SIG-M5 treated with dmso at 0.1 percent for 504 hours (cell line): Measurements from ENCODE around the gene SLAIN2.
"Not testable (repeated sequence)": the region's sequence is repeated elsewhere in the genome, so short reads cannot be mapped to it uniquely, and the experiment has no call there.

Experiments used
- DNase-seq: peaks from one replicate; lab custom pipeline; 2025; ENCODE audit not compliant: unreplicated experiment; lab: John Stamatoyannopoulos, UW

Gene SLAIN2

DNA sequence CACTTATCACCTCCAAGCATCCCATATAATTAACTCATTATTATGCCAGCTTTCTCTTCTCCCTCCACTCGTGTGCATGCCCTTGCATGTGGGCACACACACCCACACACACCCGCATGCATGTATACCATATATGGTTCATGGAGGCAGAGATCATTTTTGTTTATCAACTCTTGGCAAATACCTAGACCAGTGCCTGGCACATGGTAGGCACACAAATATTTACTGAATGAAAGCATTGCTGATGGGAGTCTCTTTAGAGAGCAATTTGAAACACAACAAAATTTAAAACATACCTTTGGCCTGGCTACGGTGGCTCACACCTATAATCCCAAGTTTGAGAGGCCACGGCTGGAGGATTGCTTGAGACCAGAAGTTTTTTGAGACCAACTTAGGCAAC, 90.7 kb downstream of the SLAIN2 start:
- DNase-seq: no peak

- DNase-seq: no peak
These were observed 95.0 kb downstream of the SLAIN2 start for GRCh38 chr4:48436318-48436717.

DNA sequence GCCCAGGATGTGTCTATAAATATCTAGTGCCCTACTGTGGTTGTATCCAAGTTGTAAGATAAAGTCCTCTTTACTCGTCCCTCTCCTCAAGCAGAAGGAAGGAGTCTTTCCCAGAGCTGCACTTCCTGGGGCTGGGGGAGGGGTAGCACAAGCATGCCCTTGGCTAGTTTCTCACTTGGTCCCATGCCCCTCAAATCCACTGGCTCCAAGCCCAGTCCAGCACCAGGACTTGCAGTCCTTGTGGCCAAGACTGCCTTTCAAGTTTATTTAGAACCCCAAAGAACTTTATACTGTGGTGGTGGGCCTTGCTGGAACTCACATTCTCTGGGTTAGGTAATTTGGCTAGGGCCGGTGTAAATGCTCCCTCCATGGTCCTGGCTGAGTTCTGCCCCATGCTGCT, 98.7 kb downstream of the SLAIN2 start:
- no peak for DNase-seq

GRCh38 chr4:48440914-48441313, 99.6 kb downstream of the SLAIN2 start:
- DNase-seq: not testable (repeated sequence)

DNA sequence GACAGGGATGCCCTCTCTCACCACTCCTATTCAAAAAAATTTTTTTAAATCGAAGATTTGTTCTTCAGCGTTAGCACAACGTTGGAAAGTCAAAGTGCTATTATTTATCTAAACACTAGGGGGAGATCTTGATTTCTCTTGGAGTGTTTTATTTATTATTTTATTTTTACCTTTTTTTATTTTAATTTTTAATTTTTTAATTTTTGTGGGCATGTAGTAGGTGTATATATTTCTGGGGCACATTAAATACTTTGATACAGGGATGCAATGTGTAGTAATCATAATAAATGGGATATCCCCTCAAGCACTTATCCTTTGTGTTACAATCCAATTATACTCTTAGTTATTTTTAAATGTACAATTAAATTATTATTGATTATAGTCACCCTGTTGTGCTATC, 104.4 kb downstream of the SLAIN2 start:
- DNase-seq: no peak

GRCh38 chr4:48446642-48447041, 105.3 kb downstream of the SLAIN2 start:
- no peak for DNase-seq

- no peak for DNase-seq
These were observed 107.8 kb downstream of the SLAIN2 start for GRCh38 chr4:48449151-48449550.

GRCh38 chr4:48450740-48451139, 109.4 kb downstream of the SLAIN2 start:
- DNase-seq: no peak

DNA sequence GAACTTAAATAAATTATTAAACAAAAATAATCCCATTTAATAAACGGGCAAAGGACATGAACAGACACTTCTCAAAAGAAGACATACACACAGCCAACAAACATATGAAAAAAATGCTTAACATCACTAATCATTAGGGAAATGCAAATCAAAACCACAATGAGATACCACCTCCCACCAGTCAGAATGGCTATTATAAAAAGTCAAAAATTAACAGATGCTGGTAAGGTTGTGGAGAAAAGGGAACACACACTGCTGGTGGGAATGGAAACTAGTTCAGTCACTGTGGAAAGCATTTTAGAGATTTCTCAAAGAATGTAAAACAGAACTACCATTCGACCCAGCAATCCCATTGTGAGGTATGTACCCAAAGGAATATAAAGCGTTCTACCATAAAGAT, 110.3 kb downstream of the SLAIN2 start:
- not testable (repeated sequence) for DNase-seq

- DNase-seq: no peak
These were observed 113.3 kb downstream of the SLAIN2 start for GRCh38 chr4:48454591-48454990.

- no peak for DNase-seq
These were observed 119.7 kb downstream of the SLAIN2 start for GRCh38 chr4:48461000-48461399.

DNA sequence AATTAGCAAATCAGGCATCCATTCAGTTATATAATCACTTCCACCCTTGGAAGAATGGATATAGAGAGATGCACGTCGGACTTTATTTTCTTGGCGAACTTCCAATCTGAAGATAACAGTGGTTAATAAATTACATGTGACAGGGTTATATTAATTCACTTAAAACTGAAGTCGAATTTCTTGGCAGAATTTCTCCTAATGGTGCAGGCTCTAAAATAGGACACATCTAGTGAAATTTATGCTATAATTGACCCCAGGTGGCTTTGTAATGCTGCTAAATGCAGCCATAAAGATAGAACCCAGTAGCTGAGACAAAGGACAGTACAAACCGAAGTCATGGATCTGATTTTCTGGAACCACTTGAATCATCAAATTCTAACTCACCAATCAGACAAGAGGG, 121.0 kb downstream of the SLAIN2 start:
- DNase-seq: no peak

DNA sequence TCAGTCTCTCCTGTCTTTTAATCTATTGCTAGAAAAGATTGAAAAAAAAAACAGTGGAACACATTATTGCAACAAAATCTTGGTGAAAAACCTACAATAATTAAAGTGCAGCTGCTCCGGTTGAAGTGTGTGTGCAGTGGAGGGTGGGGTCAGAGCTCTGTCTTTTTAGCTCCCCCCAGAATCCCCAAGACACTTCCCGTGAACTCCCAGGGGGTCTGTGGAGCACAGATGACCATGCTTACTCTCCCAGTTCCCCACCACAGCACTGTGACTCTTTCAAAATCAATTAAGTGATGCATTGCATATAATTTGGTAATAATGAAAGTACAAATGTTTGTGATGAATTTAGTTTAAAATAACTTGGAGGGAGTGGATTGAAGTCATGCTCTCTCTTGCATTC, 126.1 kb downstream of the SLAIN2 start:
- DNase-seq: no peak

- no peak for DNase-seq
These were observed 126.6 kb downstream of the SLAIN2 start for GRCh38 chr4:48467891-48468290.

DNA sequence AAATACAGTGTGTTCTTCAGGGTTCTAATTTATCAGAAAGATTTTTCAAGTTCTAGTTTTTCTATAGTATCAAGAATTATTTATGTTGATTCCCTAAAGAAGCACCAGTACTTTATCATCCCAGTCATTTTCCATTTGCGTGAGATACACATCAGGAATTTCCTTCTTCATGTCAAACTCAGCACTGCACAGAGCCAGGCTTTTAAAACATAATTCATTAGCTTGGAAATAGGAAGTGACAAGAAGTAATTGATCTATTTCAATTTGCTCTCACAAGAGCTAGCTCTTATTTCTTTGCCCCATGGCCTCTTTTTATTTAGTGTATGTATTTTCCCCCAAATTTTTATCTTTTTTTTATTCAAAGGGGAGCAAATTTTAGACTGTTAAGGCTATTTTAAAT, 128.8 kb downstream of the SLAIN2 start:
- no peak for DNase-seq

- DNase-seq: no peak
These were observed 129.2 kb downstream of the SLAIN2 start for GRCh38 chr4:48470570-48470969.

- DNase-seq: no peak
These were observed 131.5 kb downstream of the SLAIN2 start for GRCh38 chr4:48472794-48473193.

DNA sequence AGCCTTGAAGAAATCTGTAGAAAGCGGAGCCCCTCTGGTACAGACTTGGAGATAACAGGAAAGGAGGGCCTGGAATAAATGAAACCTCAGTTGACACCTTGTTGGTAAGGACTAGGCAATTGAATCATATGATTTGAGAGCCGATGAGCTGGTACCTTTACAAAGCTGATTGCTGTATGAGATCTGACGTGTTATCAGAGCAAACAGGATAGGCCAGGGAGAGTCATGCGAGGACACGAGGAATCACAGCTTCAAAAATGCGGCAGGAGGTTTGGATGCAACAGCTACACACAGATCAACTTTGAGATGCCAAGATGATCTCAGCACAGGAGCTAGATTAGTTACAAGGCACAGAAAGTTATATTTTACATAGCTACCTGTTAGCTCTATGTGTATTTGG, 134.4 kb downstream of the SLAIN2 start:
- no peak for DNase-seq
